C4-2B (cell line): ENCODE results near the gene PALLD.

ENCODE experiments used
- ZFX ChIP-seq: fragments of 450-650 bp; IDR thresholded peaks from 2 replicates; pipeline ENCODE4 v1.6.1; 2017
- TF ChIP-seq, protein P1 (sequence below): fragments of 450-650 bp; conservative IDR thresholded peaks from 2 replicates; pipeline ENCODE4 v1.5.1; 2017; ENCODE audit warnings: mild to moderate bottlenecking

DNA sequence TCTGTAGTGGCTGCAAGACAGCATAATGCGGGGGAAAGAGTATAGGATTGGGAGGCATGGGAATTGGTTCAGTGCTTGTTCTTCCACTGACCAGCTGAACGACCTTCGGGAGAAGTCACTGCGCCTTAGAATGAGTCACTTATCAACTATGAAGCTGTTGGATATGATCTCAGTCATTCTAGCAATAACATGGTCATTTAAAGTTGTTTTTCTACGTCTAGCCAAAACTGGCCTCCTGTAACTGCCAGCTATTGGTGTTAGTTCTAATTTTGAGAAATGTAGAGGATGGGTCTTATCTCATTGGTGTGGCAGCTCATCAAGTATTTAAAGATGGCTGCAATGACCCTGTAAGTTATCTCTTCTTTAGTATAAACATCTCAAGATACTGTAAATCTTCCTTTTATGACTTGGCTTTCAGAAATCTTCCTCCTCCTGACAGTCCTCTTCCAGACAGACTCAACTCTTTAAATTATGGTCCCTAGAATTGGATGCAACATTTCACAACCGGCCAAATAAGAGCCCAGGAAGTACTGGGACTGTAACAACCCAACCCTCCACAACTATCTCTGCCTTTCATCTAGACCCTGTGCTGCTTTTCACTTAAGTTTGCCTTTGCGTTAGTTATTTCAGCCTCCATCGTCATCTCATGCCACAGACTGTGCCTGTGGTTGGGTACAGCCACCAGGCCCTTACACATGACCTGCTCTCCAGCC, 269.9 kb downstream of the PALLD start:
- TF ChIP-seq ZFX: no peak
- TF ChIP-seq, protein P1, sequence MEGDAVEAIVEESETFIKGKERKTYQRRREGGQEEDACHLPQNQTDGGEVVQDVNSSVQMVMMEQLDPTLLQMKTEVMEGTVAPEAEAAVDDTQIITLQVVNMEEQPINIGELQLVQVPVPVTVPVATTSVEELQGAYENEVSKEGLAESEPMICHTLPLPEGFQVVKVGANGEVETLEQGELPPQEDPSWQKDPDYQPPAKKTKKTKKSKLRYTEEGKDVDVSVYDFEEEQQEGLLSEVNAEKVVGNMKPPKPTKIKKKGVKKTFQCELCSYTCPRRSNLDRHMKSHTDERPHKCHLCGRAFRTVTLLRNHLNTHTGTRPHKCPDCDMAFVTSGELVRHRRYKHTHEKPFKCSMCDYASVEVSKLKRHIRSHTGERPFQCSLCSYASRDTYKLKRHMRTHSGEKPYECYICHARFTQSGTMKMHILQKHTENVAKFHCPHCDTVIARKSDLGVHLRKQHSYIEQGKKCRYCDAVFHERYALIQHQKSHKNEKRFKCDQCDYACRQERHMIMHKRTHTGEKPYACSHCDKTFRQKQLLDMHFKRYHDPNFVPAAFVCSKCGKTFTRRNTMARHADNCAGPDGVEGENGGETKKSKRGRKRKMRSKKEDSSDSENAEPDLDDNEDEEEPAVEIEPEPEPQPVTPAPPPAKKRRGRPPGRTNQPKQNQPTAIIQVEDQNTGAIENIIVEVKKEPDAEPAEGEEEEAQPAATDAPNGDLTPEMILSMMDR: no peak
